ENCODE results near the gene HEXB. TPM values are rescaled to one million over a fixed set of nuclear protein-coding genes. Genes with fewer than 3 reads are reported as not detected.

The HEXB gene
- total and polyA plus RNA-seq, 9 of the 15 experiments (the other 6 are each of a cell fraction or from before 2014, with no cell fraction given), result 22.9 to 158 (median 108) TPM

- TF ChIP-seq ZNF511 (CRISPR knock-in tag; IDR thresholded peaks at IDR 0.05) (no peak; the same call in 1 of the 2 replicates), LARP7 (IDR thresholded peaks at IDR 0.05) (no peak), ILF3 (IDR thresholded peaks at IDR 0.05; ENCODE audit: borderline replicate concordance) (no peak), HMBOX1 (IDR thresholded peaks at IDR 0.05) (no peak), IRF1 (CRISPR knock-in tag; IDR thresholded peaks at IDR 0.05; ENCODE audit: borderline replicate concordance) (no peak), CREM (IDR thresholded peaks at IDR 0.05; ENCODE audit: low read depth) (0 out of 2 replicates have a peak, but pooled peaks have one; percentile 21), NEUROD1 (IDR thresholded peaks at IDR 0.05; ENCODE audit: borderline replicate concordance, low read depth, low read length, partially characterized antibody) (no peak), USF1 (CRISPR knock-in tag; IDR thresholded peaks at IDR 0.05) (peak; percentile 78), BMI1 (IDR thresholded peaks at IDR 0.05; ENCODE audit: low read length) (no peak), NR0B1 (IDR thresholded peaks at IDR 0.05; ENCODE audit: partially characterized antibody) (no peak), ESRRB (CRISPR knock-in tag; IDR thresholded peaks at IDR 0.05; ENCODE audit: borderline replicate concordance) (no peak), ZBTB34 (CRISPR knock-in tag; IDR thresholded peaks at IDR 0.05) (no peak), NFXL1 (CRISPR knock-in tag; IDR thresholded peaks at IDR 0.05) (no peak), PCBP1 (IDR thresholded peaks at IDR 0.05; ENCODE audit: low read depth, low read length, poor library complexity, severe bottlenecking) (peak; percentile 31), HEY1 (CRISPR knock-in tag; IDR thresholded peaks at IDR 0.05; ENCODE audit: borderline replicate concordance) (no peak), SMAD2 (IDR thresholded peaks at IDR 0.05; ENCODE audit: low read depth, low read length) (no peak), ZFP91 (CRISPR knock-in tag; IDR thresholded peaks at IDR 0.05) (no peak), RBM17 (IDR thresholded peaks at IDR 0.05; ENCODE audit: borderline replicate concordance, low read depth, low read length) (no peak)
Observed at GRCh38 chr5:74684900-74685851, at the start of gene HEXB (continued).
